Keratinocyte (primary cell): ENCODE measurements around the gene FOS. TPM values are rescaled to one million over a fixed set of nuclear protein-coding genes. Genes with fewer than 3 reads are reported as not detected.

Experiments used
- DNase-seq: peaks from one replicate; pipeline ENCODE4 v3.0.0-alpha.2; 2011; ENCODE audit warnings: low read depth, missing footprints, low spot score
- FAIRE-seq: peaks from 2 replicates; lab custom pipeline; 2011; peaks lifted over from hg19 to GRCh38; lab: Jason Lieb, UNC
- H2AFZ ChIP-seq: 2 replicates; pipeline ENCODE4 v1.6.0; 2012; ENCODE audit warnings: low read length, control low read depth, inconsistent platforms; ENCODE audit not compliant: control insufficient read depth
- H3K27ac ChIP-seq: 2 replicates; pipeline ENCODE4 v1.5.1; 2011; ENCODE audit warnings: low read length; ENCODE audit not compliant: control insufficient read depth, insufficient read depth
- H3K27me3 ChIP-seq: 3 replicates; pipeline ENCODE4 v1.6.0; 2011; ENCODE audit warnings: low read length; ENCODE audit not compliant: control insufficient read depth, insufficient read depth; ENCODE audit errors: extremely low read depth
- H3K36me3 ChIP-seq, 2 experiments: 2 replicates in 1 of 2; 3 replicates in 1 of 2; pipeline ENCODE4 v1.5.1; 2011; ENCODE audit warnings: low read length in 2 of 2, mild to moderate bottlenecking in 1 of 2; ENCODE audit not compliant: control insufficient read depth in 2 of 2, insufficient read depth in 2 of 2; ENCODE audit errors: extremely low read depth in 1 of 2
- H3K4me1 ChIP-seq: 3 replicates; pipeline ENCODE4 v1.5.1; 2011; ENCODE audit warnings: low read length; ENCODE audit not compliant: control insufficient read depth, insufficient read depth; ENCODE audit errors: extremely low read depth
- H3K4me2 ChIP-seq: 3 replicates; pipeline ENCODE4 v1.6.0; 2011; ENCODE audit warnings: low read depth, low read length; ENCODE audit not compliant: control insufficient read depth, insufficient read depth; ENCODE audit errors: extremely low read depth
- H3K4me3 ChIP-seq, 3 experiments: fragments of 200-600 bp in 1 of 3; sonication (generic) in 1 of 3; 2 replicates in 2 of 3; 3 replicates in 1 of 3; pipeline ENCODE4 v1.5.1; 2011 to 2016; ENCODE audit warnings: low read length in 3 of 3, mild to moderate bottlenecking in 3 of 3, control low read depth in 2 of 3, inconsistent platforms in 1 of 3, low read depth in 1 of 3, mixed read lengths in 1 of 3, mixed run types in 1 of 3, moderate library complexity in 1 of 3; ENCODE audit not compliant: control insufficient read depth in 2 of 3, insufficient read depth in 2 of 3; ENCODE audit errors: extremely low read depth in 1 of 3
- H3K79me2 ChIP-seq: 2 replicates; pipeline ENCODE4 v1.6.0; 2012; ENCODE audit warnings: low read length; ENCODE audit not compliant: control insufficient read depth, insufficient read depth
- H3K9ac ChIP-seq: 3 replicates; pipeline ENCODE4 v1.6.0; 2011; ENCODE audit warnings: low read length; ENCODE audit not compliant: control insufficient read depth, insufficient read depth; ENCODE audit errors: extremely low read depth
- H3K9me1 ChIP-seq: 3 replicates; pipeline ENCODE4 v1.6.0; 2011; ENCODE audit warnings: low read length; ENCODE audit not compliant: control insufficient read depth, insufficient read depth; ENCODE audit errors: extremely low read depth
- H3K9me3 ChIP-seq: 2 replicates; pipeline ENCODE4 v1.5.1; 2012; ENCODE audit warnings: low read depth, low read length; ENCODE audit not compliant: control insufficient read depth
- H4K20me1 ChIP-seq: 3 replicates; pipeline ENCODE4 v1.6.0; 2011; ENCODE audit warnings: low read length; ENCODE audit not compliant: control insufficient read depth, insufficient read depth; ENCODE audit errors: extremely low read depth
- EZH2 ChIP-seq: IDR thresholded peaks from one replicate; pipeline ENCODE4 v1.6.1; 2012; ENCODE audit warnings: inconsistent platforms, mild to moderate bottlenecking, low read length, moderate library complexity
- dilution Hi-C: fragments of 300-500 bp; cut with MboI; formaldehyde crosslinking; loops from one replicate; pipeline ENCODE4 v1.7.0; 2020; ENCODE audit warnings: low sequenced_read_pairs; ENCODE audit not compliant: extremely low pct_ligation_motif_present
- polyA plus RNA-seq, 5 experiments: library from polyadenylated mRNA; depleted of rRNA in 3 of 5; stranded (reverse) in 3 of 5; stranded (forward) in 1 of 5; unstranded in 1 of 5; fragments of >200 nt; gene quantifications; 1 replicate in 1 of 5; 2 replicates in 3 of 5; 3 replicates in 1 of 5; pipeline versions ENCODE4 v1.2.1 to v1.2.3, GENCODE V29; 2011 to 2012; ENCODE audit warnings: missing spikeins in 2 of 5, low read depth in 1 of 5, low replicate concordance in 1 of 5
- TF ChIP-seq, protein P1 (sequence below), 3 experiments: IDR thresholded peaks in 1 of 3; conservative IDR thresholded peaks in 1 of 3; optimal IDR thresholded peaks in 1 of 3; 2 replicates in 2 of 3; 3 replicates in 1 of 3; pipeline versions ENCODE3 to v1.5.1; 2011; ENCODE audit warnings: low read length in 3 of 3, mild to moderate bottlenecking in 3 of 3, moderate library complexity in 2 of 3, control low read depth in 1 of 3, inconsistent platforms in 1 of 3; ENCODE audit not compliant: insufficient read depth in 2 of 3; ENCODE audit errors: extremely low read depth in 1 of 3

The FOS gene
- polyA plus RNA-seq, 1 donor (not counting 4 experiments of a cell fraction or from before 2014, with no cell fraction given), result 121 TPM

DNA sequence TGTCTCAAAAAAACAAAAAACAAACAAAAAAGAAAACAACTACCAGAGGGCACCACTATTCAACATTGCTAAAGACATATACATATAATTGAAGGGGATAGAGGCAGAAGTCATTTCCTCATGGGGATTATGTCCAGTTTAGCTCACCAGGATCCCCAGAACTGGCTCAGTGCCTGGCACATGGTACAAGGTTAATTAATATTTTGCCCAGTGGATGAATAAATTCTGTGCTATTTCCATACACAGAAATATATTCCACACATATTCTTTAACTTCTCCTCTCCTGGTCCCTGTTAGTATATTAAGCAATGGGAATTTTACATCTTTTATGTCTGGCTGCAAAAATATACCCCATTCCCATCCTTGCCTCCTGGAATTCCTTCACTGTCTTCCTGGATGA, 6.7 kb downstream of the FOS start:
- Histone ChIP-seq H3K4me3 (no peak overlapping the region), H3K36me3 (peaks cover 7 to 12% of the 10 kb centered on the region in 2 experiments), H2AFZ (no peak overlapping the region), H3K4me1 (peaks cover 11% of the 10 kb centered on the region), H3K27me3 (no peaks in the 10 kb centered on the region), H3K79me2 (no peaks in the 10 kb centered on the region), H4K20me1 (peaks cover 8% of the 10 kb centered on the region), H3K9me1 (peaks cover under 1% of the 10 kb centered on the region), H3K9ac (no peak overlapping the region), H3K27ac (no peak overlapping the region), H3K9me3 (no peaks in the 10 kb centered on the region), H3K4me2 (no peak overlapping the region)
- no peak for FAIRE-seq
- no peak for TF ChIP-seq EZH2
- TF ChIP-seq, protein P1, sequence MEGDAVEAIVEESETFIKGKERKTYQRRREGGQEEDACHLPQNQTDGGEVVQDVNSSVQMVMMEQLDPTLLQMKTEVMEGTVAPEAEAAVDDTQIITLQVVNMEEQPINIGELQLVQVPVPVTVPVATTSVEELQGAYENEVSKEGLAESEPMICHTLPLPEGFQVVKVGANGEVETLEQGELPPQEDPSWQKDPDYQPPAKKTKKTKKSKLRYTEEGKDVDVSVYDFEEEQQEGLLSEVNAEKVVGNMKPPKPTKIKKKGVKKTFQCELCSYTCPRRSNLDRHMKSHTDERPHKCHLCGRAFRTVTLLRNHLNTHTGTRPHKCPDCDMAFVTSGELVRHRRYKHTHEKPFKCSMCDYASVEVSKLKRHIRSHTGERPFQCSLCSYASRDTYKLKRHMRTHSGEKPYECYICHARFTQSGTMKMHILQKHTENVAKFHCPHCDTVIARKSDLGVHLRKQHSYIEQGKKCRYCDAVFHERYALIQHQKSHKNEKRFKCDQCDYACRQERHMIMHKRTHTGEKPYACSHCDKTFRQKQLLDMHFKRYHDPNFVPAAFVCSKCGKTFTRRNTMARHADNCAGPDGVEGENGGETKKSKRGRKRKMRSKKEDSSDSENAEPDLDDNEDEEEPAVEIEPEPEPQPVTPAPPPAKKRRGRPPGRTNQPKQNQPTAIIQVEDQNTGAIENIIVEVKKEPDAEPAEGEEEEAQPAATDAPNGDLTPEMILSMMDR (optimal IDR thresholded peaks at IDR 0.05 in 1 of 3, IDR thresholded peaks at IDR 0.05 in 1 of 3, conservative IDR thresholded peaks at IDR 0.05 in 1 of 3; ENCODE audit: extremely low read depth in 1 of 3, insufficient read depth in 2 of 3, low read length in 3 of 3), result no peak
- dilution Hi-C loops, result no loop called here
- no peak for DNase-seq

DNA sequence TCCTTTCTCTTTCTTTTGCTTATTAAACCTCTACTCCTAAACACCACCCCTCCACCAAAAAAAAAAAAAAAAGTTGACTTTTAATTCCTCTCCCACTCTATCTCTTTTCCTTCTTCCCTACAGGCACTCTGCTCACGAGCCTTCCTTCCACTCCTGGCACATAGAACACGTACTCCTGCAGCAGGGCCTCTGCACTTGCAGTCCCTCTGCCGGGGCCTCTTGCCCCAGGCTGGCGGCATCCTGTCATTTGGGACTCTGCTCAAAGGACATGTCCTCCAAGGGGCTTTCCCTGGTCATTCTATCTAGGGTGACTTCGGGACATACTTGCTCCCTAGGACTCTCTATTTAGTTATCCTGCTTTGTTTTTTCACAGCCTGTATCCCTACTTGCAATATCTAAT, 7.7 kb downstream of the FOS start:
- H3K9me3 ChIP-seq, result no peaks in the 10 kb centered on the region
- H3K27me3 ChIP-seq, result no peaks in the 10 kb centered on the region
- no peak overlapping the region for H2AFZ ChIP-seq
- dilution Hi-C loops, result no loop called here
- H4K20me1 ChIP-seq, result peaks cover under 1% of the 10 kb centered on the region
- H3K79me2 ChIP-seq, result no peaks in the 10 kb centered on the region
- no peak for TF ChIP-seq EZH2
- TF ChIP-seq, protein P1 (optimal IDR thresholded peaks at IDR 0.05 in 1 of 3, IDR thresholded peaks at IDR 0.05 in 1 of 3, conservative IDR thresholded peaks at IDR 0.05 in 1 of 3; ENCODE audit: extremely low read depth in 1 of 3, insufficient read depth in 2 of 3, low read length in 3 of 3), result no peak
- no peak overlapping the region for H3K27ac ChIP-seq
- FAIRE-seq, result no peak
- DNase-seq, result no peak
- no peak overlapping the region for H3K9ac ChIP-seq
- H3K4me3 ChIP-seq, result no peak overlapping the region
- H3K4me2 ChIP-seq, result no peak overlapping the region
- peaks cover 2 to 3% of the 10 kb centered on the region in 2 experiments for H3K36me3 ChIP-seq
- H3K4me1 ChIP-seq, result peaks cover 1% of the 10 kb centered on the region
- no peaks in the 10 kb centered on the region for H3K9me1 ChIP-seq
